Ovary (tissue), 9 donors: Measurements from ENCODE around the gene PROB1. TPM values are rescaled to one million over a fixed set of nuclear protein-coding genes. Genes with fewer than 3 reads are reported as not detected.
A peak's percentile ranks its signal among the peaks of the same experiment; 100 is the strongest.

Source experiments
- DNase-seq, 5 donors: peaks; one replicate each; pipeline ENCODE4 v3.0.0-alpha.2; 2019 to 2020
- H3K27ac ChIP-seq, 2 donors: fragments of 200-600 bp; one replicate each; pipeline versions ENCODE4 v1.5.1 to v1.8.0; 2019 to 2022
- H3K27me3 ChIP-seq: fragments of 200-600 bp; one replicate; pipeline ENCODE4 v1.8.0; 2022
- H3K36me3 ChIP-seq: fragments of 200-600 bp; sonication (generic); one replicate; pipeline ENCODE4 v1.5.1; 2019
- H3K4me1 ChIP-seq: one replicate; pipeline ENCODE4 v1.8.1; 2013; ENCODE audit warnings: mild to moderate bottlenecking, moderate library complexity; ENCODE audit not compliant: insufficient read depth
- H3K4me3 ChIP-seq: fragments of 200-600 bp; sonication (generic); one replicate; pipeline ENCODE4 v1.5.1; 2017
- H3K9me3 ChIP-seq, 2 donors: fragments of 200-600 bp in 1 of 2; sonication (generic) in 1 of 2; one replicate each; pipeline versions ENCODE4 v1.5.1 to v1.8.1; 2013 to 2019; ENCODE audit warnings: mild to moderate bottlenecking in 1 of 2, moderate library complexity in 1 of 2
- EP300 ChIP-seq: sonication (generic); formaldehyde crosslinking; IDR thresholded peaks from one replicate; pipeline ENCODE4 v1.6.1; 2017; ENCODE audit warnings: antibody characterized with exemption
- POLR2A ChIP-seq: fragments of 450-650 bp; IDR thresholded peaks from one replicate; pipeline ENCODE4 v1.6.1; 2017; ENCODE audit warnings: antibody characterized with exemption, mild to moderate bottlenecking, moderate library complexity
- WGBS, 3 donors: extraction: QIAGEN DNeasy Blood & Tissue Kit in 1 of 3; methylation state at CpG; one replicate each; pipeline versions ENCODE4 v1.1.5 to v1.1.7; 2013 to 2017; 5-methylcytosine and 5-hydroxymethylcytosine counted together
- intact Hi-C, 4 donors: fragments of 100-400 bp; cut with DNase I; formaldehyde crosslinking; loops; one replicate each; pipeline versions ENCODE4 v1.11.0 to v1.15.1; 2022 to 2023
- polyA plus RNA-seq, 2 donors: library from polyadenylated mRNA; stranded (reverse); fragments of 200-250 nt in 1 of 2; fragments of 350-450 nt in 1 of 2; fragmentation: Illumina TruSeq in 1 of 2; extraction: RNeasy Lipid Tissue Mini Kit (QIAGEN cat#74804) in 1 of 2; gene quantifications; one replicate each; pipeline ENCODE4 v1.2.3, GENCODE V29; 2013 to 2014
- total RNA-seq, 7 donors: library from RNA; depleted of rRNA in 2 of 7; stranded (reverse); fragments of >200 nt in 2 of 7; fragmentation: NEBNext Ultra II Directional in 3 of 7; extraction: Animal tissue kit (Norgen Biotek cat#: 25700) in 3 of 7; gene quantifications; one replicate each; pipeline versions ENCODE4 v1.1.0 to v1.2.4, GENCODE V29; 2016 to 2023
- TF ChIP-seq, protein P1 (sequence below), 3 donors: fragments of 450-650 bp in 2 of 3; fragments of 200-600 bp in 1 of 3; IDR thresholded peaks; one replicate each; pipeline versions ENCODE4 v1.5.1 to v1.8.0; 2016 to 2022; ENCODE audit warnings: antibody characterized with exemption in 3 of 3, mild to moderate bottlenecking in 1 of 3
- donor health status: DM: no; HTN: no; CAD: no; lungs with moderate emphysema.
- donor health status: DM: no; HTN: no; CAD: no.
- donor health status: Bipolar disorder and iron deficiency.
- donor health status: DM: yes; HTN: yes; CAD: no.
- donor health status: DM: no; HTN: no; CAD: no.
- donor health status: DM: yes; HTN: yes; CAD: no.

PROB1 gene
- total and polyA plus RNA-seq, 9 donors, result 0.60 to 2.0 (median 1.0) TPM

DNA sequence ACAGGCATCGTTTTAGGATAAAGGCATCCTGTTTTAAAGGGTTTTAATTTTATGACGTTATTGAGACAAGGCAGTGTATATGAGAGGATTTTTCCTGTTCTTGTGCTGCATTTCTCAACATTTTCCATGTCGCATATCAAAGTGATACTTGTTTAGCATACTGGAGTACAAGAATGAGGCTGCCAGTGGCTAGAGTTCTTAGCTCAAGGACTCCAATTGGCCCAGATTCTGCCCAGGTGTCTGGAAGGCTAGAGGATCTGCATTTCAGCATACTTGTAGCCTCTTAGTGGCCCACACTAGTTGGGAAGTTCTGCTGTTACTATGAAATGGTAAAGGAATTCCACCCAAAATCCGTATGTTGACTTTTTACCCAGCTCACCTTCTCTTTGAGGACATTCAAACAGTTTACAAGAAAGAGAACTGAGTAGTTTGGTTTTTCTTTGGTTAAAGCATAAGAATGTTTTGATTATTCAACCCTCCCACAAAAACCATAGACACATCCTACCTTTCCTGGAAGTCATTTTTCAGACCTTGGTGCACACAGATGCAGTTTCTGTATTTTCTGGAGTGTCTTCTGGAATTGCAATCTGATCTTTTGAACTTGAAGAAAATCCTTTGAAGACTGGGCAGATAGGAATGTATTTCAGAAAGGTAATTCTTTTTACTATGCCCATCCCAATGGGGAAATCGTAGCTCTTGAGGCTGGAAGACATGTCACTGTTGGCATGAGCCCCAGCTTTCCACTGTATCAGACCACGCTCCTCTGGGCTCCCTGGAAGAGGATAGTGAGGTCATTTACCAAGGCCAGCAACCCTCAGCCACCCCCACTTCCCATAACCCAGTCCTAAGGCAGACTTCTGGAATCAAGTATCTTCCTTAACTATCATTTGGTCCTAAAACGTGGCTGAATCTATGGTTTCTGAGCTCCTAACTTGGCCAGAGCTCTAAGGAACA, 23.1 kb downstream of the PROB1 start:
- Histone ChIP-seq H3K27ac (no peak overlapping the region), H3K4me1 (peaks cover 3% of the 10 kb centered on the region), H3K9me3 (no peaks in the 10 kb centered on the region), H3K4me3 (no peak overlapping the region), H3K36me3 (no peaks in the 10 kb centered on the region), H3K27me3 (no peaks in the 10 kb centered on the region)
- DNase-seq, result peak in 2 of 5 donors; percentile 9 to 14
- intact Hi-C loops, result no loop called here
- TF ChIP-seq EP300, result no peak
- TF ChIP-seq POLR2A, result no peak
- TF ChIP-seq, protein P1, sequence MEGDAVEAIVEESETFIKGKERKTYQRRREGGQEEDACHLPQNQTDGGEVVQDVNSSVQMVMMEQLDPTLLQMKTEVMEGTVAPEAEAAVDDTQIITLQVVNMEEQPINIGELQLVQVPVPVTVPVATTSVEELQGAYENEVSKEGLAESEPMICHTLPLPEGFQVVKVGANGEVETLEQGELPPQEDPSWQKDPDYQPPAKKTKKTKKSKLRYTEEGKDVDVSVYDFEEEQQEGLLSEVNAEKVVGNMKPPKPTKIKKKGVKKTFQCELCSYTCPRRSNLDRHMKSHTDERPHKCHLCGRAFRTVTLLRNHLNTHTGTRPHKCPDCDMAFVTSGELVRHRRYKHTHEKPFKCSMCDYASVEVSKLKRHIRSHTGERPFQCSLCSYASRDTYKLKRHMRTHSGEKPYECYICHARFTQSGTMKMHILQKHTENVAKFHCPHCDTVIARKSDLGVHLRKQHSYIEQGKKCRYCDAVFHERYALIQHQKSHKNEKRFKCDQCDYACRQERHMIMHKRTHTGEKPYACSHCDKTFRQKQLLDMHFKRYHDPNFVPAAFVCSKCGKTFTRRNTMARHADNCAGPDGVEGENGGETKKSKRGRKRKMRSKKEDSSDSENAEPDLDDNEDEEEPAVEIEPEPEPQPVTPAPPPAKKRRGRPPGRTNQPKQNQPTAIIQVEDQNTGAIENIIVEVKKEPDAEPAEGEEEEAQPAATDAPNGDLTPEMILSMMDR (IDR thresholded peaks at IDR 0.05), result no peak
- WGBS, 3 donors, result 62 to 66% (median 64%) methylated on average over 7 of the region's 7 CpGs

DNA sequence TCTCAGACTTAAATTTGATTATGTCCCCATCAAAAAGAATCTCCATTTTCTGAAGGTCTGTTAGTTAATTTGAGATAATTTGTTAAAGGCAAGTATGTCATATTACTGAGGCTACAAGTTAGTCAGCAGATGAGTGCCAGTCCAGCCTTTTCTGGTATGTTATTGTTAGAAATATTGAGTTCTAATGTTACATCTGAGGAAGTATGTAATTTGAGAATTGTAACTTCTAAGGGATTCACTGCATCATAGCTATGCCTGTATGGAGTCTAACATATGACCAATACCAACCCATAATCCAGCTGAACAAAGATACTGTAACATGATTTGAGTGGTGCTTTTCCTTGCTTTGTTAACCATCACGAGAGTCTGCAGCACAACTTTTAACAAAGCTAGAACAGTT, 25.7 kb downstream of the PROB1 start:
- Histone ChIP-seq H3K9me3 (no peaks in the 10 kb centered on the region), H3K36me3 (no peaks in the 10 kb centered on the region), H3K27ac (no peak overlapping the region), H3K27me3 (no peaks in the 10 kb centered on the region), H3K4me3 (no peak overlapping the region), H3K4me1 (peaks cover 3% of the 10 kb centered on the region)
- DNase-seq, result no peak
- 84 to 92% (median 84%) methylated on average over 1 of the region's 1 CpG for WGBS, 3 donors
- intact Hi-C loops, result no loop called here
- TF ChIP-seq, protein P1 (IDR thresholded peaks at IDR 0.05), result no peak
- TF ChIP-seq POLR2A (no peak), EP300 (no peak)

DNA sequence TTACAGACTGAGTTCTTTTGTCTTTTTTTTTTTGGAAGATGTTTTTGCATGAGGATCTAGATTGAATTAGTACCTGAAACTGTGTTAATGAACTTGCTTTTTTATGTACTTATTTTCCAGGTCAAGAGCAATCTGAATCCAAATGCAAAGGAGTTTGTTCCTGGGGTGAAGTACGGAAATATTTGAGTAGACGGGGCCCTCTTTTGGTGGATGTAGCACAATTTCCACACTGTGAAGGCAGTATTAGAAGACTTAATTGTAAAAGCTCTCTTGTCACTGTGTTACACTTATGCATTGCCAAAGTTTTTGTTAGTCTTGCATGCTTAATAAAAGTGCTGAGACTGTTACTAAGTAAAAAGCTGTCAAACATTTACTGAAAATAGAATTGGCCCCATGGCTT, 26.3 kb downstream of the PROB1 start:
- H3K36me3 ChIP-seq, result no peaks in the 10 kb centered on the region

DNA sequence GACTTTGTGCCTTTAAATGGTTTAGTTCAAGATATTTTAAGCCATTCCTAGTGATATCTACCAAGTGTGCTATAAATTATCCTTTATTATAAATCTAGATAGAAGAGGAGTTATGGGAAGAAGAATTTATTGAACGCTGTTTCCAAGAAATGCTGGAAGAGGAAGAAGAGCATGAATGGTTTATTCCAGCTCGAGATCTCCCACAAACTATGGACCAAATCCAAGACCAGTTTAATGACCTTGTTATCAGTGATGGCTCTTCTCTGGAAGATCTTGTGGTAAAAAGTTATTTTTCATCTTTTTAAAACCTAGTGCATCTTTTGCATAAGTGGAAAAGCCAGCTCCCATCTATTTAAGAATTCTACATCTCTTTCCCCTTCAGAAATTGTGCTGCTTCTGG, 30.4 kb downstream of the PROB1 start:
- 43 to 51% (median 45%) methylated on average over 2 of the region's 2 CpGs for WGBS, 3 donors
- H3K9me3 ChIP-seq, result no peaks in the 10 kb centered on the region
- peaks cover 2% of the 10 kb centered on the region for H3K4me1 ChIP-seq
- intact Hi-C loops, result no loop called here
- TF ChIP-seq POLR2A (no peak), EP300 (no peak)
- TF ChIP-seq, protein P1 (IDR thresholded peaks at IDR 0.05), result no peak
- H3K36me3 ChIP-seq, result no peaks in the 10 kb centered on the region
- DNase-seq, result no peak
- H3K27me3 ChIP-seq, result no peaks in the 10 kb centered on the region
- H3K27ac ChIP-seq, result no peak overlapping the region
- H3K4me3 ChIP-seq, result no peak overlapping the region

More for the DNA sequence above, 26.3 kb downstream of the PROB1 start:
- no peaks in the 10 kb centered on the region for H3K4me1 ChIP-seq
- no peak overlapping the region for H3K27ac ChIP-seq
- no peaks in the 10 kb centered on the region for H3K27me3 ChIP-seq
- no peaks in the 10 kb centered on the region for H3K9me3 ChIP-seq
- TF ChIP-seq, protein P1 (IDR thresholded peaks at IDR 0.05), result no peak
- TF ChIP-seq EP300, result no peak
- TF ChIP-seq POLR2A, result no peak
- 64 to 72% (median 69%) methylated on average over 2 of the region's 2 CpGs for WGBS, 3 donors
- DNase-seq, result no peak
- no peak overlapping the region for H3K4me3 ChIP-seq
- intact Hi-C loops, result no loop called here
